HG03520 (cell line): Measurements from ENCODE around the gene PMIS2.
"Not testable (repeated sequence)": the region's sequence is repeated elsewhere in the genome, so short reads cannot be mapped to it uniquely, and the experiment has no call there.

Experiments
- ATAC-seq: cut with Tn5 transposase; IDR thresholded peaks from one replicate; pipeline ENCODE4 v1.9.1; 2021; ENCODE audit warnings: mild to moderate bottlenecking, moderate library complexity; ENCODE audit not compliant: unreplicated experiment

PMIS2 gene

DNA sequence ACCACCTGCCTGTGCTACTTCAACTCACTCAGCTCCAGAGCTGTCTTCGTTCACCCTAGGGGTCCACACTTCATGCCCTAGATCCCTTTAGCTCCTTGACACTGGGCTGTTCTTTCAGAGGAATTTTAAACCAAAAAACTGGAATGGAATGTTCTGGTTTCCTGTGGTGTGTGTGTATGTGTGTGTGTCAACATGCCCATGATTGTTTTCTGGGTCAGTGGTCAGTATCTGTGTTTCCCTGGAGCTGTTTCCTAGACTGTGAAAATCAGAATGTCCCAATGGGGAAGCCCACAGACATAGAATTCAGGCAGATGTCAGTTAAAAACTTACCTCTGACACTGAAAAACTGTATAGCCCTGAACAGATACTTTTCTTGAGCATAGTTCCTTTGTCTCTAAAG is 1.3 kb downstream of the PMIS2 start:
- no peak for ATAC-seq

- ATAC-seq = no peak
Measured at GRCh38 chr19:35590875-35591274, 4.9 kb downstream of the PMIS2 start.

DNA sequence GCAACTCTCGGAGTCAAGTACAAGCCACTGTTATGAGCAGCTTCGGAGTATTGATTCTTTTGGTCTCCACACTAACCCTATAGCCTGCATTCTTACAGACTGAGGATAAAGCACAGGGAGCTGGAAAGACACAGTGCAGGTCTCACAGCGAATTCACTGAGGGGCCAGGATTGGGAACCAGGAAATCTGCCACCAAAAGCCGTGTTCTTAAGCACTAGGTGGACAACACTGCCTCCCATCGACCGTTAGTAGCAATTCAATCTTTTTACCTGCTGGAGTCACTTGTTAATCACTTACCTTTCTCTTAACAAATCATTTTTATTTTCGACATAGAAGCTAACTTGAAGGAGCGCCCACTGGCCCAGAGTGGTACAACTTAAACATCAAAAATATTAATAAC is 6.3 kb downstream of the PMIS2 start:
- ATAC-seq = no peak

DNA sequence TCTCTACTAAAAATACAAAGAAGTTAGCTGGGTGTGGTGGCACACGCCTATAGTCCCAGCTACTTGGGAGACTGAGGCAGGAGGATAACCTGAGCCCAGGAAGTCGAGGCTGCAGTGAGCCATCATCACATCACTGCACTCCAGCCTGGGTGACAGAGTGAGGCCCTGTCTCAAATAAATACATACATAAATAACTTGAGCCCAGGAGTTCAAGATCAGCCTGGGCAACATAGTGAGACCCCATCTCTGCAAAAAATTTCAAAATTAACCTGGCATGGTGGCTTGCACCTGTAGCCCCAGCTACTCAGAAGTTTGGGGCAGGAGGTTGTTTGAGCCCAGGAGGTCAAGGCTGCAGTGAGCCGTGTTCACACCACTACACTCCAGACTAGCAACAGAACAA is 9.1 kb downstream of the PMIS2 start:
- ATAC-seq = not testable (repeated sequence)

DNA sequence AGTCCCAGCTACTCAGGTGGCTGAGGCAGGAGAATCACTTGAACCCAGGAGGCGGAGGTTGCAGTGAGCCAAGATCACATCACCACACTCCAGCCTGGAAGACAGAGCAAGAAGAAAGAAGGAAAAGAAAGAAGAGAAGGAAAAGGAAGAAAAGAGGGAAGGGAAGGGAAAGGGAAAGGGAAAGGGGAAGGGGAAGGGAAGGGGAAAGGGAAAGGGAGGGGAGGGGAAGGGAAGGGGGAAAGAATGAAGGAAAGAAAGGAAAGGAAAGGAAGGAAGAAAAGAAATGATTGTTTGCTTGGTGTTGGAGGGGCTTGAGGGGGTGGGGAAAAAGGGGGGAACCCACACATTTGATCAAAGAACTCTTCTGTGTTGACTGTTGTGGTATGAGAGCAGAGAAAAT is 10.0 kb downstream of the PMIS2 start:
- ATAC-seq = no peak

DNA sequence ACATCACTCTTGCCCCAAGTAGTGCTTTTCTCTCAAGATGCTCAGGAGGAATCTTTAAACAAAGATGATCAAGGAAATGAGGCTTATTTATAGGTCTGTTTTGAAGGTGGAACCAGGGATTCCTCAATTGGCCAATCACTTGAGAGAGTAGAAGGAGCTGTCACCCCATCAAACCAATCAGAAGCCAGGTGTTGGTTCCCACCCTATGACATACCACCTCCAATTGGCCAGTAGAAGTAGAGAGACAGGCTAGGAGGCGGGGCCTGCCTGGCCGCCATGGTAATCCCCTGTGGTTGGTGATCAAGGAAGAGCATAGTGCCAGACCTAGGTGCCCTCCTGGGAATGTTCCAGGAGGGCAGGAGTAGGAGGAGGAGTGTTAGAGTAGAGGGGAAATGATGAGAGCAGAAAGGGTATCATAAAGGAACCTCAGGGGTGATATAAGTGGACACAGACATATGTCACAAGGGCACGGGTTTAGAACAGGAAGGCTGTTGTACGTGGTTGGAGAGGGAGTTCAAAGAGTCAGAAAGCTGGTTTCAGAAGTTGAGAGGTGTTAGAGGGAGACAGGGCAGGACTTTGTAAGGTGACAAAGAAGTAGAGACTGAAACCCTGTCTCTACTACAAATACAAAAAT is 10.5 kb downstream of the PMIS2 start:
- peak; percentile 73 for ATAC-seq

GRCh38 chr19:35601971-35602370 is 16.0 kb downstream of the PMIS2 start:
- ATAC-seq = no peak

- not testable (repeated sequence) for ATAC-seq
Measured at GRCh38 chr19:35604436-35604835, 18.5 kb downstream of the PMIS2 start.

- not testable (repeated sequence) for ATAC-seq
Measured at GRCh38 chr19:35607170-35607569, 21.2 kb downstream of the PMIS2 start.

GRCh38 chr19:35607661-35608060 is 21.7 kb downstream of the PMIS2 start:
- ATAC-seq = no peak

- no peak for ATAC-seq
Measured at GRCh38 chr19:35608251-35608650, 22.3 kb downstream of the PMIS2 start.

- ATAC-seq = no peak
Measured at GRCh38 chr19:35609851-35610353, 23.9 kb downstream of the PMIS2 start.

DNA sequence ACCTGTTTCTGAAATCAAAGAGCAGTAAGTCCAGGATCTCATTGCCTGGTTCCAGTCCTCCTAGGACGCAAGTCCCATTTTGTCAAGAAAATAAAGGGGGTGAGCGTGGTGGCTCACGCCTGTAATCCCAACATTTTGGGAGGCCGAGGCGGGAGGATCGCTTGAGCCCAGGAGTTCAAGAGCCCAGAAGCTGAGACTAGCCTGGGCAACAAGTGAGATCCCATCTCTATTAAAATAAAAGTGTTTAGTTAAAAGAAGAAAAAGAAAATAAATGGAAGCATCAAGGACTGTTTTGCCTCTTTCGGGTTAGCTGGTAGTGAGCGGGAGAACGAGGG is 26.2 kb downstream of the PMIS2 start:
- ATAC-seq = no peak

- peak; percentile 74 for ATAC-seq
Measured at GRCh38 chr19:35612559-35613321, 26.8 kb downstream of the PMIS2 start, which contains the start of gene HAUS5. Gene HAUS5 (plus strand): TSS chr19:35612735. CDS start chr19:35612795, 60 bp downstream.

- ATAC-seq = no peak
Measured at GRCh38 chr19:35613574-35613973, 27.6 kb downstream of the PMIS2 start.

DNA sequence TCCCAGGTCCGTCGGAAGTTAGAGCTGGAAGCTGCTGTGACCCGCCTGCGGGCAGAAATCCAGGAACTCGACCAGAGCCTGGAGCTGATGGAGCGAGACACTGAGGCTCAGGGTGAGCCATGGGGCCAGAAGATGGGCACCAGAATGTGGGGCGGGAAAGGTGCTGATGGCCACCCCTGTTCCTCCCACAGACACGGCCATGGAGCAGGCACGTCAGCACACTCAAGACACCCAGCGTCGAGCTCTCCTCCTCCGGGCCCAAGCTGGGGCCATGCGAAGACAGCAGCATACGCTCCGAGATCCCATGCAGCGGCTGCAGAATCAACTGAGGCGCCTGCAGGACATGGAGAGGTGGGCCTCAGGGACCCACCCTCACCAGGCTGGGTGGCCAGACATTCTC is 29.1 kb downstream of the PMIS2 start:
- ATAC-seq = no peak

- no peak for ATAC-seq
Measured at GRCh38 chr19:35618857-35619256, 32.9 kb downstream of the PMIS2 start.

DNA sequence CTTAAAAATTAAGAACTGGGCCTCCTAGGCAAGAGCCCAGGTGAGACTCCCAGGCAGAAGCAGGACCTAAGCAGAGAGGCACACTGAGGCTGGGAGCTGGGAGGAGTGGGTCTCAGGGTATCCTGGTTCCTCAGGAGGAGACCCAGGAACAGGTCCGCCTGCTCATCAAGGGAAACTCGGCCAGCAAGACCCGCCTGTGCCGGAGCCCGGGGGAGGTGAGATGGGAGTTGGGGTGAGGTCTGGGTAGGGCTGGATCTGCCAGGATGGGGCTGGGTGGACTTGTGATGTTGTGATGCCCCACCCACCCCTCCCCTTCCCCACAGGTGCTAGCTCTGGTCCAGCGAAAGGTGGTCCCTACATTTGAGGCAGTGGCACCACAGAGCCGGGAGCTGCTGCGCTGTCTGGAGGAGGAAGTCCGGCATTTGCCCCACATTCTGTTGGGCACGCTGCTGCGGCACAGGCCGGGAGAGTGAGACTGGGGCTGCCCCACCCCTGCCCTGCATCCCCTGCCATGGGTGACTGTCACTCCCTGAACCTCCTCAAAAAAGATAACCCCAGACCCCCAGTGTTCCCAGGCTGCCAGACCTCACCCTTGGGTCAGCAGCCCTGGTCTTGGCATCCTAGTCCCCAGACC is 33.4 kb downstream of the PMIS2 start:
- ATAC-seq = no peak

DNA sequence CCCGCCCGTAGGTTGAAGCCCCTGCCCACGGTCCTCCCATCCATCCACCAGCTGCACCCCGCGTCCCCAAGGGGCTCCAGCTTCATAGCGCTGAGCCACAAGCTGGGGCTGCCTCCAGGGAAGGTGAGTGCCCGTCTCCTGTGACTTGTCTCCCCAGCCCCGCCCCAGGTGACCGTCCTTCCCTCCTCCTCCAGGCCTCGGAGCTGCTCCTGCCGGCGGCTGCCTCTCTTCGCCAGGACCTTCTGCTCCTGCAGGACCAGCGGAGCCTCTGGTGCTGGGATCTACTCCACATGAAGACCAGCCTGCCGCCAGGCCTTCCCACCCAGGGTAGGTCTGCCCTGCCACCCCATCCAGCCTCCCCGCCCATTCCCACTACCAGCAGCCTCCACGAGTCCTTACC is 34.0 kb downstream of the PMIS2 start:
- ATAC-seq = no peak

DNA sequence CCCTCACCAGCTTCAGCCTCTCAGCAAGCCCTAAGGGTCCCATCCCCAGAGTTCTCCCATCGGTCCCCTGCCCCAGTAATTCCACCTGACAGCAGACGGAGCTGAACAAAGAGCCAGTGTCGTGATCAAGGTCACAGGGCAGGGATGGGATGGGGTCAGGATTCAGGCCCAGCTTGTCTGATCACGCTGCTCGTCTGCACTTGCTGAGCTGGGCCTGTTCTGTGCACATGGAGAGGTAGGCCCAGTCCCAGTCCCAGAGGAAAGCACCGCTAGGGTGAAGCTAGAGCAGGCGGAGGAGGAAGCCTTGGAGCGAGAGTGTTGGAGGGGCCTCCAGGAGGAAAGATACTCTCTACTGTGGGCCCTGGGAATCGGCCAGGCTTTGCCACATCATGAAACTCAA is 35.7 kb downstream of the PMIS2 start:
- no peak for ATAC-seq

GRCh38 chr19:35622750-35623149 is 36.8 kb downstream of the PMIS2 start:
- ATAC-seq = no peak
